Type B pancreatic cell (in vitro differentiated cells): ENCODE data around the gene NPC2. TPM values are rescaled to one million over a fixed set of nuclear protein-coding genes. Genes with fewer than 3 reads are reported as not detected.

Source experiments
- DNase-seq: peaks from one replicate; pipeline ENCODE4 v3.0.0; 2021; ENCODE audit warnings: mixed read lengths; ENCODE audit not compliant: unreplicated experiment; ENCODE audit errors: extremely low spot score
- H3K27ac Mint-ChIP-seq: 2 replicates; pipeline ENCODE4 v1.8.0; 2021; ENCODE audit warnings: mild to moderate bottlenecking, mixed read lengths
- H3K27me3 Mint-ChIP-seq: 2 replicates; pipeline ENCODE4 v1.8.0; 2021; ENCODE audit warnings: mixed read lengths
- H3K36me3 Mint-ChIP-seq: 2 replicates; pipeline ENCODE4 v1.8.0; 2021; ENCODE audit warnings: mixed read lengths
- H3K4me1 Mint-ChIP-seq: one replicate; pipeline ENCODE4 v1.8.0; 2021; ENCODE audit warnings: mixed read lengths; ENCODE audit not compliant: unreplicated experiment
- H3K4me3 Mint-ChIP-seq: 2 replicates; pipeline ENCODE4 v1.8.0; 2021; ENCODE audit warnings: mild to moderate bottlenecking, mixed read lengths
- H3K9me3 Mint-ChIP-seq: 2 replicates; pipeline ENCODE4 v1.8.0; 2021; ENCODE audit warnings: mixed read lengths
- CTCF ChIP-seq: fragments of 200-600 bp; sonication (generic); conservative IDR thresholded peaks from 2 replicates; pipeline ENCODE4 v1.5.0; 2021; ENCODE audit warnings: antibody characterized with exemption, mild to moderate bottlenecking
- total RNA-seq: library from RNA; stranded (reverse); gene quantifications from 2 replicates; pipeline ENCODE4 v1.2.1, GENCODE V29; 2021; ENCODE audit warnings: low replicate concordance

Gene NPC2
- total RNA-seq, 1 donor from 2014 or later: 165 TPM

- Mint-ChIP-seq H3K36me3 (no peaks in the 10 kb centered on the region), H3K4me3 (no peak overlapping the region), H3K9me3 (no peaks in the 10 kb centered on the region), H3K27me3 (peaks cover 8% of the 10 kb centered on the region), H3K4me1 (no peaks in the 10 kb centered on the region), H3K27ac (no peak overlapping the region)
- TF ChIP-seq CTCF: no peak
- DNase-seq: no peak
Observed at GRCh38 chr14:74510959-74511409, 17.9 kb upstream of the NPC2 start.

GRCh38 chr14:74510223-74510931 is 17.3 kb upstream of the NPC2 start:
- H3K4me3 Mint-ChIP-seq: no peak overlapping the region
- H3K9me3 Mint-ChIP-seq: no peaks in the 10 kb centered on the region
- H3K27me3 Mint-ChIP-seq: peaks cover 8% of the 10 kb centered on the region
- no peaks in the 10 kb centered on the region for H3K36me3 Mint-ChIP-seq
- no peak overlapping the region for H3K27ac Mint-ChIP-seq
- DNase-seq: no peak
- no peak for TF ChIP-seq CTCF
- no peaks in the 10 kb centered on the region for H3K4me1 Mint-ChIP-seq

GRCh38 chr14:74509587-74510222 is 16.6 kb upstream of the NPC2 start:
- Mint-ChIP-seq H3K36me3 (no peaks in the 10 kb centered on the region), H3K4me1 (no peaks in the 10 kb centered on the region), H3K9me3 (no peaks in the 10 kb centered on the region), H3K27me3 (peaks cover 8% of the 10 kb centered on the region), H3K27ac (no peak overlapping the region), H3K4me3 (no peak overlapping the region)
- TF ChIP-seq CTCF: no peak
- DNase-seq: no peak

- no peaks in the 10 kb centered on the region for H3K36me3 Mint-ChIP-seq
- no peak overlapping the region for H3K4me3 Mint-ChIP-seq
- no peaks in the 10 kb centered on the region for H3K4me1 Mint-ChIP-seq
- H3K9me3 Mint-ChIP-seq: no peaks in the 10 kb centered on the region
- peaks cover 8% of the 10 kb centered on the region for H3K27me3 Mint-ChIP-seq
- no peak for DNase-seq
- H3K27ac Mint-ChIP-seq: no peak overlapping the region
- TF ChIP-seq CTCF: no peak
Observed at GRCh38 chr14:74508844-74509428, 15.8 kb upstream of the NPC2 start.

GRCh38 chr14:74508292-74508731 is 15.2 kb upstream of the NPC2 start:
- Mint-ChIP-seq H3K27me3 (peaks cover 8% of the 10 kb centered on the region), H3K4me3 (no peak overlapping the region), H3K9me3 (no peaks in the 10 kb centered on the region), H3K4me1 (no peaks in the 10 kb centered on the region), H3K36me3 (no peaks in the 10 kb centered on the region), H3K27ac (no peak overlapping the region)
- peak; percentile 51 for TF ChIP-seq CTCF
- DNase-seq: peak; percentile 58
